HG03064 (cell line): ENCODE measurements around the gene ROR1.

Experiments used
- ATAC-seq: cut with Tn5 transposase; IDR thresholded peaks from one replicate; pipeline ENCODE4 v1.9.1; 2021; ENCODE audit warnings: low read depth; ENCODE audit not compliant: unreplicated experiment

ROR1 gene

DNA sequence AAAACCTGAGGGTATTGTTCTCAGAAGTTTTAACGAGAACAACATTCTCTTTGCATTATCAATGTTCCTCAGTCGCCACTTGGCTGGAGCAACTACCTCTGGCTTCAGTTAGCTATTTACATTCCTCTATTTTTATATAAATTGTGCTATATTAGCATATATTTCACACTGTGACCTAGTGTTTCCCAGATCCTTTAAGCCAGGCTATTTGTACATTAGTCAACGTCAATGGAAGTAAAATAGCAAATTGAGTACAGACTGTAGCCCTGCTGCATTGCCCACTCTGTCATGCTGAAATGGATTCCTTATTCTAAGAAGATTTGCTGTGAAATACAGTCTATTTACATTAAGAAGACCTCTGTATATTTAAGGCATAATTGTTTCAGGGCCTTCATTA, 213.8 kb downstream of the ROR1 start:
- no peak for ATAC-seq

DNA sequence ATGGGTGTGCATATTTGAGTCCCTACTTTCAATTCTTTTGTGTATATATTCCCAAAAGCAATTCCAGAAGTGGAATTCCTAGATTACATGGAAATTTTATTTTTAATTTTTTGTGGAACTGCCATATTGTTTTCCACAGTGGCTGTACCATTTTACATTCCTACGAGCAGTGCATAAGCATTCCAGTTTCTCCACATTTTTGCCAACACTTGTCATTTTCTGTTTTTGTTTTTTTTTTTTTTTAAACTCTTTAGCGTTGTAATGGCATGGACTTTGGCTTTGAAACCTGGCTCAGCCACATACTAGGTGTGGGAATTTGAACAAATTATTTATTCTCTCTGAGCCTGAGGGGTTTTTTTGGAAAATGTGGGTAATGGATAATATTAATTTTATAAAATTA, 215.1 kb downstream of the ROR1 start:
- no peak for ATAC-seq

DNA sequence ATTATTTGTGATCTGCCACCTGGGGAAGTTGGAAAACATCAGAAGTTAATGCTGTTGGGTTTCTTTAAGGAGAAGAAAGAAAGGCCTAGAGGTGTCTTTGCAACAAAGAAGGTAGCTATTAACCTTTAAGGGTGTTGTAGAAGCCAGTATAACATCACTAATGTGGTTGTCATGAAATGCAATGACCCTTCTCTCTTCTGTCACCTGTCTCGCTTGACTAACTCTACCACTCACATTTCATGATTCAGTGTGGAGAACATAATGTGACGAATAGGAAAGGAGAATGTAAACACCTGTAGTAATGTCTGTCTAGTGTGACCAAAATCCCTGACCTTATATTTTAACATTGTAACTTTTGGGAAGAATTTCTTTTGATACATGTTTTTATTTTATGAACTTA, 217.9 kb downstream of the ROR1 start:
- no peak for ATAC-seq

DNA sequence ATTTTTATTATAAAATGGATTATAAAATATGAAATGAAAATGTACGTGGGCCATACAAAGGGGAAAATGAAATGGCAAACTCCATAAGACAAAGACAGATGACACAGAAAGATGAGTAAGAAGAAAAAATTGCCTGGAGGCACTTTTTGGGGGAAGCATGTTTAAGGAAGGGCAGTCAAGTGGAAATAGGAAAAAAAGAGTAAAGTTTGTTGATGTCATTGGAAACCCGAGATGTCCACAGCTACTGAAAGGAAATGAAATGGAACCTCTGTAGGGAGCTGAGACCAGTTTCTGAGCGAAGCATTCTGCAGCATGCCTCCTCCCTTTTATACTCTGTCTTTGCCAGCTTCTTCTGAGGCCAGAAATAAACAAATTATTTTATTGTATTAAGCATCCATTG, 226.2 kb downstream of the ROR1 start:
- ATAC-seq = no peak

DNA sequence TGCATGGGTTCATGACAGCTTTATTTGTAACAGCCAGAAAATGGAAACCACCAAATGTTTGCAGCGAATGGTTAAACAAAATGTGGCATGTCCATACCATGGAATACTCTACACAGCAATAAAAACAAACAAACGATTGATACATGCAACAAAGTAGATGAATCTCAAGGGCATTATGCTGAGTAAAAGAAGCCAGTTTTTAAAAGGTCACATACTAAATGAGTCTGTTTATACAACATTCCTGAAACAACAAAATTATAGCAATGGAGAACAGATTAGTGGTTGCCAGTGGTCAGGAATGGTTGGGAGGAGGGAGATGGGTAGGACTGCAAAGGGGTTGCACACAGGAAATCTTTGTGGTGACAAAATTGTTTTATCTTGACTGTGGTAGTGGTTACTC, 227.2 kb downstream of the ROR1 start:
- ATAC-seq = no peak

DNA sequence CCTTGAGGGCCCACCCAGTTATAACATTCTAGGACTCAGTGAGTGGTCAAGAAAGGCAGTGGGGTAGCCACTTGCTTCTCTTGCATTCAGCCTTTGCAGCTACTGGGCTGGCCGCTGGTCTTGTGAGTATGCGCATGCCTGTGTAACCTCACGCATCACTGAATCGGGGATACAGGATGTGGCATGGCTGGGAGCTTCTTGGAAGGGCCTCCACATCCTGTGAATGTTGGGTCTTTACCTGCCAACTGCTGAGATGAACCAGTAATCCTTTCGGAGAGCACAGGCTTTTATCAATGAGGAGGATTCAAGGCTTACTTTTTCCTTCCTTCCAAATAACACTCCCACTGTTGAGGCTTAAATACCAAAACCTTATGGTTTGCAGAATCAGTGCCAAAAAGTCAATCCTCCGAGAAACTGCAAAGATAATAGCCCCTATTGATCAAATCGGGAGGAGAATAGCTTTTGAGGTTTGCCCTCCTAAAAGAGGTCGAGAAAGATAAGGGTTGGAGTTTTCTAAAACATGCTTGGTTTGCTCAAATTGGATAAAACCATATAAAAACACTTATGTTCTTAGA, 230.7 kb downstream of the ROR1 start:
- ATAC-seq = no peak

DNA sequence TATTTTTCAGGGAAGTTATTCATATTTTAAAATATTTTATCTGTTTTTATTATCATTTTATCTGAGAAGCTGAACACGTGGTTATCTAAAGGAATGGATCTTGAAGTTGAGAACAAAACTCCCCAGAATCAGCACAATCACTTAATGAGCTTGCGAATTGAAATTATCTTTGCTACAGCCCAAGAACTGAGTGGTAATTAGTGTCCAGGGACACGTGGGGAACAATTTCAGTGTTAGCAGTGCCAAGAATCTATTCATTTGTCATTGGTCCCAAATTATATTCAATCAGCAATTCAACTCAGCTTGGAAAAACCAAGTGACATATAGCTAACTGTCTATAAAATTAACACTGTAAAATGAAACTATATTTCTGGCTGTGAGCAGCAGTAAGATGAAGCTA, 232.0 kb downstream of the ROR1 start:
- no peak for ATAC-seq

DNA sequence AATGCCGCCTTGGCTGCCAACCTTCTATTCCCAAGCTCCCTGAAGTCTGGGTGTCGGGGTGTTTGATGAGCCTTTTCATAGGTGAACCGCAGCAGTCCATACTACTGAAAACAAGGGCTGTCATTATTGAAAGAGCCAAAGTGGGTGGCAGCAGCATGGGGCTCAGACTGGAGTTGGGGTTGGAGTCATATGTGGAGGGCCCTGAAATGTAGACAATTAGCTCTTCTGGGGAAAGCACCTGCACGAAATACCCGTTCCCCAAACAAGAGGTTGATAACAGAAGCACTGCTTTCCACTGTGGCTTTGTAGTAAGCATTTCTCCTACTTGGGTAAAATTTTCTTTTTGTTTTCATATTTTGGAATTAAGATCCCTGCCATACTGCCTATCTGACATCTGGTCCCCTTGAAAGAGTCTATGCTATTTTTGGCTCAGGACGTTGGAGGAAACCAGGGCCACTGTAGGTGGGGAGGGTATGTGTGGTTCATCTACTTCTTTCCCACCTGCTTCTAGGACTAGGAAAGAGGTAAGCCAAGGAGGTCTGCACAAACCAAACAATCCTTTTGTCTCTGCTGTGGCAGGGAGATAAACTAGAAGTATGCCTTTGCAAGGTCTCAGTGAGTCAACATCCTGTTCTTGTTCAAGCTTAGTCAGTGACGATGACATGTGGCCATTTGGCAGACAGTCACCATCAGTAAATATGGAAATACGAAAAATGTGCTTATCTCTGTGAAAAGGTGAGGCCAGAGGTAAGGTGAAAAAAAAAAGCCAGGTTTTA, 232.6 kb downstream of the ROR1 start:
- ATAC-seq = no peak

DNA sequence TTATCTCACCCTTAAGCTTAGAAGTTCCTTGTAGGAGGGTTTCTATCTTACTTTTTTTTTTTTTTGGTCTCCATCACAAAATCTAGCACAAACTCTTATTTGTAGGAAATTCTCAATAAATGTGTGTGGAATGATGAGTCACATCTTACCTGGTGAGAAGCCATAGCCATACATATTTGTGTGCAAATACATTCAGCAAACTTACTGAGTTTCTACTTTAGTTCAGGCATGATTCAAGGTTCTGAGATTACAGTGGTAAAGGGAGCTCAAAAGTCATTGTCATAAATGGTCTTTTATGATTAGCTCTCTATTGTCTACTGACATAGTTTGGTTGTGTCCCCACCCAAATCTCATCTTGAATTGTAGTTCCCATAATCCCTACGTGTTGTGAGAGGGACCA, 236.5 kb downstream of the ROR1 start:
- ATAC-seq = no peak

DNA sequence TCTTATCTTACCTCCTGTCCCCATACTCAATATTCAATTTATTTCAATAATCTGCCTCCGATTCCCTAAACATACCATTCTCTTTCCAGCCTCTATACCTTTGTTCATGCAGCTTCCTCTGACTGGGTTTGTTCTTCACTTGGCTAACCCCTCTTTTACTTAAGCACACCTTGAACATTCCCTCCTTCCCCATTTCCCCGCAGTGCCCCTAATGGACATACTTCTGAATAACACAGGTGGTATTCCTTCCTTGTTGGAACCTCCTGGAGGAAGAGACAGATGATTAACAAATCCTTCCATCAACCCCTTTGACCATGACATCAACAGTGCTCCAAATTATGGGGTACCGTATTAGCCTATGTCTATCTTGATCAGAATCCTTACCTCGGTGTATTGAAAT, 239.6 kb downstream of the ROR1 start:
- no peak for ATAC-seq

DNA sequence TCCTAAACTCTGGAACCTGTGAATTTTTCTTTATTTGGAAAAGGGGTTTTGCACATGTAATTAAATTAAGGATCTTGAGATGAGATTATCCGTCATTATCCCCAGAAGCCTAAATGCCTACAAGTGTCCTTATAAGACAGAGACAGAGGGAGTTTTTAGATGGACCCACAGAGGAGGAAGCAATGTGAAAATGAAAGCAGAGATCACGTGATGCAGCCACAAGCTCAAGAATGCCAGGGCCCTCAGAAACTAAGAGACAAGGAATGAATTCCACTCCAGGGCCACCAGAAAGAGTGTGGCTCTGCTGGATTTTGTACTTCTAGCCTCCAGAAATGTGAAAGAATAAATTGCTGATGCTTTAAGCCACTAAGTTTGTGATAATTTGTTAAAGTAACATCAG, 246.0 kb downstream of the ROR1 start:
- no peak for ATAC-seq

DNA sequence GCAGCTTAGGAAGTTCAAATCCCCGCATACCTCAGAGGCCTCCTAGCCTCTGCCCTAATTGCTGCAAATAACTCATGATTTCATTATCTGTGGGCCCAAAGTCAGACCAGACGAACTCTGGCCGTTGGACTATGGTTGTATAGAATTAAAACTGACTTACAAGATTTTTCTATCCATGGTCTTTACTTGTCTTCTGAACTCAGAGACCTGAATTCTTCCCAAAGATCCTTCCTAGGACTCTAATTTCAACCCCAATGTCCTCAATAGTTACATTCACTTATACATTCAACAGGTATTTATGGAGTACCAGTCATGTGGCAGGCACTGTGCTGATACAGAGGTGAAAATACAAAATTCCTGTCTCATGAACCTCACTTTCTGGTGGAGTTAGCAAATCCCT, 247.2 kb downstream of the ROR1 start:
- ATAC-seq = no peak

DNA sequence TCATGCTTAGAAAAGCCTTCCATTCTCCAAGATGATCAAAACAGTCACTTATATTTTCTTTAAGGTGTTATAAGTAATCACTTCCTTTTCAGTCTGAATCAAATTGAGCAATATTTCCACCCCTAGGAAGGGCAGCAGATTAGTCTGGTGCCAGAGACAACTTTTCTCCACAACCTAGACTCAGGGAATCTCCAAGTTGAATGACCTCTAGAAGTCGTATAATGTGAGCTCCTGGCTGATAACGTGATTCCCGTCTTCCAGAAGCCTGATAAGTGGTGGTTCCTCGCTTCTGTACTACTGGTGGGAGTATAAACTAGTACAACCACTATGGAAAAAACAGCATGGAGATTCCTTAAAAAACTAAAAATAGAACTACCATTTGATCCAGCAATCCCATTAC, 251.2 kb downstream of the ROR1 start:
- no peak for ATAC-seq

DNA sequence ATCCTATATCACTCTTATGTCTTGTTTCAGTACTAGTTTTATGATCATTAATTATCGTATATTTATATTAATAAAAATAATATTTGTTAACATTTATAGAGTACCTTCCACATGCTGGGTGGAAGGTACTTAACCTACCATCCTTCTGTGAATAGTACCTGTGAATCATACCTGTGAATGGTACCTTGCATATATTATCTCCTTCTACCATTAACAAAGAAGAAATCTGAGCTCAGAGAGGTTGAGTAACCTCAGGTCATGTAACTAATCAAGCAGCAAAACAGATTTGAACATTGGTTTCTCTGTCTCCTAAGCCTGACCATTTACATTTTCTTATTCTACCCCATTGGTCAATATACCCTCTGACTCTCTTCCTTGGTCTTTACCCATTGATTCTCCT, 255.2 kb downstream of the ROR1 start:
- ATAC-seq = no peak

DNA sequence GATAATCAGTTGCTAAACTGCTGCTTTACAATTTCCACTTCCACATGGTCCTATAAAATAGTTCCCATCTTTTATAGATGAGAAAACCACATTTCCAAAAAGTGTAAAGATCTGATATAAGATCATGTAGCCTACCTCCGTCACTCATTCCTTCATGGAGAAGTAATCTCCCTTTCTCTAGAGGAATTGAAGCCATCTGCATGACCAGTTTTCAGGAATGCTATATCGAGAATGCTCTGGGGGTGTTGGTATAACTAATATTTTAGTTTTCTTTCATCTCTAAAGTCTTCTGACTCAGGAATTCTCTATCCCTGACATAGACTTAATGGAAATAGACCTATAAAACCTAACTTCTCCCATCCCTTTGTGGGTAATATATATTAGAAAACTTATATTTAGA, 256.6 kb downstream of the ROR1 start:
- ATAC-seq = no peak

DNA sequence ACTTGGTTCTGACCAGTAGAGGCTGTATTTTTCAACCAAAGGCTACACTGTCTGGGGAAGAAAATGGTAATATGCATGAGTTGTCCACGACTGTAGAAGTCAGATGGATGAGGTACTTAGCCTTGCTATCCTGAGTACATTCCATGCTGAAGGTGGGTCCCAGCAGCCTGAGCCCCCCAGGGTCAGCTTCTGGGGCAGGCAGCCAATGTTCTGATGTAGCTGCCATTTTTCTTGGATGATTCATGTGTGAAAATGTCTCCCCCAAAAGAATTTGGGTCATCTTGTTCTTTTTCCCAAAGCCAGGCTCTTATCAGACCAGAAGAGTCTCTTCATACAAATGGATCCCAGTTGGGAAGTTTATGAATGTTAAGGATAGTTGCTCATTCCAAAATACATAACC, 257.4 kb downstream of the ROR1 start:
- no peak for ATAC-seq

DNA sequence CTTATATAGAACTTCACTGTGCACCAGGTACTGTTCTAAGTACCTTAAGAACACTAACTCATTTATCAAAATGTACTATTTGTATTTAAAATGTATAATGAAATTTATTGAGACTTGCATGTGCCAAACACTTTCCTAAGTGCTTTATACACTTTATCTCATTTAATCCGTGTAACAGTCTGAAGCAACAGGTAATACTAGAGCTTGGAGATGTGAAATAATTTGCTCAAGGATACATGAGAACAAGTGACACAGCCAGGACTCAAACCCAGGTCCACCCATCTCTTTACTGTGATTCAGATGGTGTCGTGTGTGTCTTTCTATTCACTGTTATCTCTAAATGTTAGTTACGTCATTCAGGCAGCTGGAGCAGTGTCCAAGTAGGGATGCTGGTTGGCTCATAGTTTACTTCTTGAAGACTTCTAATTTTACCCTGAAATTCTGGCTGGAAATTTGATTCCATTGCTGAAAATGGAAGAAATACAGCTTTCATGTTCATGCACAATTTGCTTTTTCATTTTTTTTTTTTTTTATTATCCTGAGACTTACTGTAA, 259.9 kb downstream of the ROR1 start:
- ATAC-seq = no peak

DNA sequence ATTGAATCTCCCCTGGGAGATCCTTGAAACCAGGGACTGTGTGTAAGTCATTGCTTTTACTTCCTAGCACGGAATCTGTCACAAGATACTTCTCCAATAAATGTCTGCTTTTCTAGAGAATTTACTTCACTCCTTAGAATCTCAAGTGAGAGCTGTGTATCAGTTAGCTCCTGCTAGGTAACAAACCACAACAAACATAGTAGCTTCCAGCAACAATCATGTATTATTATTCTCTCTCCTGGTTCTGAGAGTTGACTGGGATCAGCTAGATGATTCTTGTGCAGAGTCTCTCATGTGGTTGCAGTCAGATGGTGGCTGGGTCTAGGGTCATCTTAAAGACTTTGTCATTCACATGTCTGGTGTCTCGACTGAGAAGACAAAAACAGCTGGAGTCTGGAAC, 262.7 kb downstream of the ROR1 start:
- ATAC-seq = no peak

DNA sequence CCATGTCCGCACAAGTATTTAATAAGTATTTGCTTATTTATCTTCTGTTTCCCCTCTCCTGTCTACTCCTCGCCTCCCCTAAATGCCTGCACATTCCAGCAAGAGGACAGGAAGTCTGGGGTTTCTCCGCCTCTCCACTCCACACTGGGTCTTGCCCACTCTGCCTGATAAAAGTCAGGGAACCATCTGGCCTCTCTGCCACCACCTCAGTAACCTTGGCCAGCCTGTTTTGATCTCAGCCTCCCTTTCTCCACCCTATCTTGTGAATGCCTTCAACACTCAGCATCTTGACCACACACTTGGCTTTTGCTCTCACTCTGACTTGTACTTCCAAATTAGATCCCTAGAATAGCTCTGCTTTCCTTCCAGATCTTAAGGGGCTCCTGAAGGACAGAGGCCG, 264.3 kb downstream of the ROR1 start:
- no peak for ATAC-seq

DNA sequence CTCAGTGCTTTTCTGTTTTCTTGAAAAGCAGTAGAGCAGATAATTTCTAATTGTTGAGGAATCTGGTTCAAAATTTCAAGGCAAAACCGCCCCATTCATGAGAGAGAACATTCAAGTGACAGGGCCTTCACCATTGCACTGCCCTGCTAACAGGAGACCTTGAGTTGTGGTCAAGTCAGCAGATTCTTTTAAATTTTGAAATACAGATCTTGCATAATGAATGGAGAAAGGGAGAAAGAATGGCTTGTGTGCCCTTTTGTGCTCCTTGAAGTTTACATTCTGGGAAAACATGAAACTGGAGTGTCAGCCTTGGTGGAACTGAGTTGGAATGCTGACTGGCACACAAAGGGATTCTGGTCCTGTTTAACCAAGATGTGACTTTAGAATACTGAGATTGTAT, 265.1 kb downstream of the ROR1 start:
- ATAC-seq = no peak

DNA sequence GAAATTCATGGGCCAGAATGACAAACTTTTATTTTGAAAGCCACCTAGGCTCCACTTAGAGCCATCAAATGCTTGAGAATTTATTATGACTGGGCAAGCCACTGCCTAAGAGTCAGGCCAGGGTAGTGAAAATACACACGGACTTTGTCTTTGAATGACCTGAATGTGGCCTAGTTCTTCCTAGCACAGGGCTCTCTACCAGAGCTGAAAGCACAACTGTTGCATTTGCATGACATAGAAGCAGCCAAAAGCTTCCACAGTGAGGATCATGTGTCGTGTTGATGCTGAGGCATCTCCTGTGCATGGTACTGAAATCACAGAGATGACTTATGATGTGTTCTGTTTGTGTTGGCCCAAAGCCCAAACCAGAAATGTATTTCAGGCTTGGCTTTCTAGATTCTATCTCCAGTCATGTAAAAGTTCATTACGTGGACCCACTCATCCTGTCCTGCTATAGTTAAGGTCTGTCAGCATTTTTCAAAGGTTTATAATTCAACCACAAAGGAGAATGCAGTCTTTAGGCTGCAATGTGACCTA, 265.6 kb downstream of the ROR1 start:
- no peak for ATAC-seq
